Gastrocnemius medialis (tissue), 4 donors: ENCODE measurements around the gene TEF.

Experiments used
- POLR2A ChIP-seq, 2 donors: fragments of 450-650 bp; IDR thresholded peaks; one replicate each; pipeline ENCODE4 v1.6.1; 2017; ENCODE audit warnings: antibody characterized with exemption in 2 of 2, mild to moderate bottlenecking in 2 of 2, moderate library complexity in 2 of 2
- TF ChIP-seq, protein P1 (sequence below), 5 experiments: fragments of 450-650 bp in 3 of 5; fragments of 200-600 bp in 2 of 5; sonication (generic) in 2 of 5; IDR thresholded peaks in 4 of 5; conservative IDR thresholded peaks in 1 of 5; 1 replicate in 4 of 5; 2 replicates in 1 of 5; pipeline ENCODE4 v1.5.1; 2016 to 2019; ENCODE audit warnings: antibody characterized with exemption in 5 of 5, mild to moderate bottlenecking in 3 of 5, moderate library complexity in 3 of 5

DNA sequence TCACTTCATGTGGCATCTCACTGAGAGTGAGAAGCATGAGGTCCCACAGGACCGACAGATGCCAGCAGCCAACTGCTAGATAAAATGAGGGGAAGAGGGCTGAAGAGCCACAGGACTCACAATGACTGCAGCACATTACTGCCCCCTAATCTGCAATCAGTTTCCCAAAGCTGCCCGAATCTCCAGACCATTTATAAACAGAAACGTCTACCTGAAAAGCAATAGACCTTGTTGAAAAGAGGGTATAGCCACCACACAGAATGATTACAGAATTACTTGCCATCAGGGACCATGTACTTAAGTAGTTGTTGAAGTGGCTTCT, 12.4 kb upstream of the TEF start:
- TF ChIP-seq, protein P1, sequence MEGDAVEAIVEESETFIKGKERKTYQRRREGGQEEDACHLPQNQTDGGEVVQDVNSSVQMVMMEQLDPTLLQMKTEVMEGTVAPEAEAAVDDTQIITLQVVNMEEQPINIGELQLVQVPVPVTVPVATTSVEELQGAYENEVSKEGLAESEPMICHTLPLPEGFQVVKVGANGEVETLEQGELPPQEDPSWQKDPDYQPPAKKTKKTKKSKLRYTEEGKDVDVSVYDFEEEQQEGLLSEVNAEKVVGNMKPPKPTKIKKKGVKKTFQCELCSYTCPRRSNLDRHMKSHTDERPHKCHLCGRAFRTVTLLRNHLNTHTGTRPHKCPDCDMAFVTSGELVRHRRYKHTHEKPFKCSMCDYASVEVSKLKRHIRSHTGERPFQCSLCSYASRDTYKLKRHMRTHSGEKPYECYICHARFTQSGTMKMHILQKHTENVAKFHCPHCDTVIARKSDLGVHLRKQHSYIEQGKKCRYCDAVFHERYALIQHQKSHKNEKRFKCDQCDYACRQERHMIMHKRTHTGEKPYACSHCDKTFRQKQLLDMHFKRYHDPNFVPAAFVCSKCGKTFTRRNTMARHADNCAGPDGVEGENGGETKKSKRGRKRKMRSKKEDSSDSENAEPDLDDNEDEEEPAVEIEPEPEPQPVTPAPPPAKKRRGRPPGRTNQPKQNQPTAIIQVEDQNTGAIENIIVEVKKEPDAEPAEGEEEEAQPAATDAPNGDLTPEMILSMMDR (IDR thresholded peaks at IDR 0.05 in 4 of 5, conservative IDR thresholded peaks at IDR 0.05 in 1 of 5), result no peak
- TF ChIP-seq POLR2A (IDR thresholded peaks at IDR 0.05), result no peak
